DOHH2 (cell line): ENCODE measurements around the gene KRT17.

ENCODE experiments used
- H3F3A ChIP-seq: fragments of 200-600 bp; sonication (generic), shearing (Covaris generic); 2 replicates; pipeline ENCODE4 v1.6.0; 2016; ENCODE audit warnings: antibody characterized with exemption, mild to moderate bottlenecking; ENCODE audit not compliant: control insufficient read depth, insufficient read depth
- H3K27ac ChIP-seq: fragments of 200-600 bp; sonication (generic); 2 replicates; pipeline ENCODE4 v1.5.1; 2014; ENCODE audit warnings: low read depth, mild to moderate bottlenecking, low read length, moderate library complexity
- H3K27me3 ChIP-seq: fragments of 200-600 bp; sonication (generic); 2 replicates; pipeline ENCODE4 v1.6.1; 2014; ENCODE audit warnings: mild to moderate bottlenecking, low read length, mixed read lengths; ENCODE audit not compliant: control insufficient read depth
- H3K36me3 ChIP-seq: fragments of 200-600 bp; sonication (generic); 2 replicates; pipeline ENCODE4 v1.6.1; 2014; ENCODE audit warnings: mild to moderate bottlenecking, low read length, moderate library complexity, mixed read lengths; ENCODE audit not compliant: control insufficient read depth
- H3K4me1 ChIP-seq: fragments of 200-600 bp; sonication (generic); 2 replicates; pipeline ENCODE4 v1.6.1; 2014; ENCODE audit warnings: mild to moderate bottlenecking, low read length, mixed read lengths; ENCODE audit not compliant: control insufficient read depth
- H3K4me2 ChIP-seq: fragments of 200-600 bp; sonication (generic); 2 replicates; pipeline ENCODE4 v1.6.0; 2014; ENCODE audit warnings: mild to moderate bottlenecking, low read length, moderate library complexity
- H3K4me3 ChIP-seq: fragments of 200-600 bp; sonication (generic); 2 replicates; pipeline ENCODE4 v1.5.1; 2014; ENCODE audit warnings: mild to moderate bottlenecking, low read length, mixed read lengths
- H3K79me2 ChIP-seq: fragments of 200-600 bp; sonication (generic); 2 replicates; pipeline ENCODE4 v1.6.1; 2014; ENCODE audit warnings: mild to moderate bottlenecking, low read length, mixed read lengths; ENCODE audit not compliant: control insufficient read depth
- H3K9me2 ChIP-seq: fragments of 200-600 bp; sonication (generic); replicated peaks from 2 replicates; pipeline ENCODE4 v1.6.1; 2014; ENCODE audit warnings: mild to moderate bottlenecking, low read length, mixed read lengths; ENCODE audit not compliant: control insufficient read depth
- H3K9me3 ChIP-seq: fragments of 200-600 bp; sonication (generic); 2 replicates; pipeline ENCODE4 v1.6.1; 2014; ENCODE audit warnings: antibody characterized with exemption, low read length, mixed read lengths; ENCODE audit not compliant: control insufficient read depth, insufficient read depth
- H4K20me1 ChIP-seq: fragments of 200-600 bp; sonication (generic); 2 replicates; pipeline ENCODE4 v1.6.0; 2014; ENCODE audit warnings: low read depth, mild to moderate bottlenecking, antibody characterized with exemption, low read length, moderate library complexity; ENCODE audit not compliant: control insufficient read depth, insufficient read depth
- EZH2phosphoT487 ChIP-seq: fragments of 200-600 bp; sonication (generic); IDR thresholded peaks from 2 replicates; pipeline ENCODE4 v1.6.1; 2017; ENCODE audit warnings: borderline replicate concordance, mild to moderate bottlenecking, antibody characterized with exemption, low read length, moderate library complexity, mixed read lengths
- TF ChIP-seq, protein P1 (sequence below): fragments of 200-600 bp; sonication (generic); IDR thresholded peaks from one replicate; pipeline ENCODE4 v1.5.1; 2014; ENCODE audit warnings: antibody characterized with exemption, mild to moderate bottlenecking, low read depth, low read length; ENCODE audit not compliant: poor library complexity, severe bottlenecking

The KRT17 gene

DNA sequence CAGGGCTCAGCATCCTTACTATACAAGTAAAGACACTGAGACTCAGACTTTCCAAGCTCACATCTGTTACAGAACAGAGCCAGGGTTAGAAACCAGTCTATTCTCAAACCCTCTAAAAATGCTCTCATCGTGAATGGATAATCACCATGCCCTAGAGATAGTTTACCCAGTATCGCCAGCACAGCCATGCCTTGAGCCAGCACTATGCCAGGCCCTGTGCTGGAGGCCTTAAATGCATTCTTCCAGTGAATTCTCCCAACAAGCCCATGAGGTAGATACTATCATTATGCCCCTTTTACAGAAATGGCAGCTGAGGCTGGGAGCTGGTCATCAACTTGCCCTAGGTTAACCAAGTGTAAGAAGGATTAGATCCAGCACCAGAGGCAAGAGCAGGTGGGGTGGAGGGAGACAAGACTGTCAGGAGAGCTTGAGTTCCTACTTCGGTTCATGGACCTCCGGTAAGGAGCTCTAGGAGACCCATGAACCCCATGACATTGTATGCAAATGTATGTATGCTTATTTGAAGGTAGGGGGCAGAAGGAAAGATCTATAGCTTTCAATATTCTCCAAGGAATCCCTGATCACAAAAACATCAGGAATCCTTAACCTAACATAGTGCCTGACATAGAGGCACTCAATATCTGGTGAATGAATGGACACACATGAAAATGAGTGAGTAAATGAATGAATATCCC, 42.9 kb downstream of the KRT17 start:
- H3F3A ChIP-seq = no peaks in the 10 kb centered on the region
- TF ChIP-seq, protein P1, sequence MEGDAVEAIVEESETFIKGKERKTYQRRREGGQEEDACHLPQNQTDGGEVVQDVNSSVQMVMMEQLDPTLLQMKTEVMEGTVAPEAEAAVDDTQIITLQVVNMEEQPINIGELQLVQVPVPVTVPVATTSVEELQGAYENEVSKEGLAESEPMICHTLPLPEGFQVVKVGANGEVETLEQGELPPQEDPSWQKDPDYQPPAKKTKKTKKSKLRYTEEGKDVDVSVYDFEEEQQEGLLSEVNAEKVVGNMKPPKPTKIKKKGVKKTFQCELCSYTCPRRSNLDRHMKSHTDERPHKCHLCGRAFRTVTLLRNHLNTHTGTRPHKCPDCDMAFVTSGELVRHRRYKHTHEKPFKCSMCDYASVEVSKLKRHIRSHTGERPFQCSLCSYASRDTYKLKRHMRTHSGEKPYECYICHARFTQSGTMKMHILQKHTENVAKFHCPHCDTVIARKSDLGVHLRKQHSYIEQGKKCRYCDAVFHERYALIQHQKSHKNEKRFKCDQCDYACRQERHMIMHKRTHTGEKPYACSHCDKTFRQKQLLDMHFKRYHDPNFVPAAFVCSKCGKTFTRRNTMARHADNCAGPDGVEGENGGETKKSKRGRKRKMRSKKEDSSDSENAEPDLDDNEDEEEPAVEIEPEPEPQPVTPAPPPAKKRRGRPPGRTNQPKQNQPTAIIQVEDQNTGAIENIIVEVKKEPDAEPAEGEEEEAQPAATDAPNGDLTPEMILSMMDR = no peak
- no peak for TF ChIP-seq EZH2phosphoT487
- no peaks in the 10 kb centered on the region for H3K9me3 ChIP-seq
- no peaks in the 10 kb centered on the region for H3K36me3 ChIP-seq
- no peaks in the 10 kb centered on the region for H3K4me1 ChIP-seq
- H3K27ac ChIP-seq = no peak overlapping the region
- H4K20me1 ChIP-seq = no peaks in the 10 kb centered on the region
- no peaks in the 10 kb centered on the region for H3K9me2 ChIP-seq
- H3K79me2 ChIP-seq = no peaks in the 10 kb centered on the region
- no peak overlapping the region for H3K4me2 ChIP-seq
- no peak overlapping the region for H3K4me3 ChIP-seq
- H3K27me3 ChIP-seq = no peaks in the 10 kb centered on the region

DNA sequence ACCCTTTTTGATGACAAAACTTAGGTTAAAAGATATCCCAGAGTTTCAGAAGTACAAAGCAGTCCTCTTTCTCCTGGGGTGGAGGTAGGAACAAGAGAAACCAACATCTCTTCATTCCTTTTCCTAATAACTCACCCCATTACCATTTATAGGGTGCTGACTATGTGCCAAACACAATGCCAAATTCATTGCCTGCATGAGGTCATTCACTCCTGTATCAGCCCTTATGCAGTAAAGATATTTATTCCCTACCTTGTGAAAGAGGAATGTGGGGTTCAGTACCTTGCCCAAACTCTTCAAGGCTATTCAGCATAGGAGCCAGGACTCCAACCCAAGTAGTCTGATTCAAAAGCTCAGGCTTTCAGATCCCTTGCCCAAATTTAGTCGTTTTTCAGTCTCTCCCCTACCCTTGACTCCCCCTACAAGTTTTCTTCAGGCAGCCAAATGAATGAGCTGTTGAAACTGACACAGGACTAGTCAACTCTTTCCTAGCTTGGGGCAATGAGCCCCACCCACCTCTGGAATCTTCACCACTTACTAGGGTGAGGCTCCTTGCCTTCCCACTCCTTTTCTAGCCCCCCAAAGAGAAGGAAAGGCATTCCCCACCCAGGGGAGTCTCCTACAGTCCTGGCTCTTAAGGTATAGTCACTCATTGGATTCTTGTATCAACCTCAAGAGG, 43.5 kb downstream of the KRT17 start:
- H3K4me2 ChIP-seq = no peak overlapping the region
- H3K79me2 ChIP-seq = no peaks in the 10 kb centered on the region
- no peaks in the 10 kb centered on the region for H3F3A ChIP-seq
- H3K27ac ChIP-seq = no peak overlapping the region
- no peaks in the 10 kb centered on the region for H3K4me1 ChIP-seq
- H3K27me3 ChIP-seq = no peaks in the 10 kb centered on the region
- H3K4me3 ChIP-seq = no peak overlapping the region
- no peaks in the 10 kb centered on the region for H4K20me1 ChIP-seq
- TF ChIP-seq, protein P1 = no peak
- TF ChIP-seq EZH2phosphoT487 = no peak
- H3K9me2 ChIP-seq = no peaks in the 10 kb centered on the region
- H3K9me3 ChIP-seq = no peaks in the 10 kb centered on the region
- no peaks in the 10 kb centered on the region for H3K36me3 ChIP-seq

DNA sequence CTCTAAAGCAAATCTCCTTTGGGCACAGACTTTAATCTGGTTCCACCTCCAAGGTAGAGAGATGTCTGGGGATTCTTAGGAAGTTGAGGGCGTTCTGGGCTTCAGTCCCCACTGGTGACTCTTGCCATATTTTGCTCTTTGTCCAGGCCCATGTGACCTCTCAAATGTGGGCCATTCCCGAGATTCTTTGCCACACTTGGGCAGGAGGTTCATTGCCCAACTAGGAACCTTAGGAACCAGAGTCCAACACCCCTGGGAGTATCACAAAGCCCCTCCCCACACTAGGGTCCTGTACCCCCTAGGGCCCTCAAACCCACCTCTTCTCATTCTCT, 44.2 kb downstream of the KRT17 start:
- Histone ChIP-seq H3K36me3 (no peaks in the 10 kb centered on the region), H3K27me3 (no peaks in the 10 kb centered on the region; the same call in 1 of the 2 replicates), H3K9me2 (no peaks in the 10 kb centered on the region), H3K9me3 (no peaks in the 10 kb centered on the region), H3K4me2 (no peak overlapping the region), H3K27ac (no peak overlapping the region), H3F3A (no peaks in the 10 kb centered on the region), H3K79me2 (no peaks in the 10 kb centered on the region), H4K20me1 (no peaks in the 10 kb centered on the region), H3K4me3 (no peak overlapping the region), H3K4me1 (no peaks in the 10 kb centered on the region)
- TF ChIP-seq, protein P1 = no peak
- TF ChIP-seq EZH2phosphoT487 = no peak
